Measurements from ENCODE around the gene SPACDR.

DNA sequence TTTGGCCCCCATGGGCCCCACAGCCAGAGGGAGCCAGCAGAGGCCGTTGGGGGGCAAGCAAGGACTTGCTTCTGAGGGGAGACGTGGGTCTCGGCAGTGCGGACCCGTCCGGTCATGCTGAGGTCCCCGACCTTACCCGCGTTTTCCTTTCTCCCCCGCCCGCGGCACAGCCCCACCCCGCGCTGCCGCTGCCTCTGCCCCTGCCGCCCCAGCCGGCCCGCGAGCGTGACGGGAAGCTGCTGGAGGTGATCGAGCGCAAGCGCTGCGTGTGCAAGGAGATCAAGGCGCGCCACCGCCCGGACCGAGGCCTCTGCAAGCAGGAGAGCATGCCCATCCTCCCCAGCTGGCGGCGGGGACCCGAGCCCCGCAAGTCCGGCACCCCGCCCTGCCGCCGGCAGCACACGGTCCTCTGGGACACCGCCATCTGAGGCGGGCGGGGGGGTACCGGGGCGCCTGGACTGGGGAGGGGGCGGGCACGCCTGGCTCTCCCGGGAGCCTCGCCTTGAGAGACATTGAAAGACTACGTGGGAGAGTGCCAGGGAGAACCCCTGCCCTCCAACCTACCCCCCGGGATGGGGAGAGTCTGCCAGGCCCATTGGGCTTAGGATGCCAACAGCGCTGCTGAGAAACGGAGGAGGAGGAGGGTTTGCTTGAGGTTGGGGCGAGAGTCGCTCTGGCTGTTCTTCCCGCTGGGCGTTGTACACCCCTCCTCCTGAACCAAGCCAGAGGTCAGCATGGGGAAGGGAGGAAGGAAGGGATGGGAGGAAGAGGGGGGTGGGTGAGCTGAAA is 29.6 kb upstream of the SPACDR start:
- TF ChIP-seq EZH2 (IDR thresholded peaks at IDR 0.05; ENCODE audit: low read depth, unreplicated experiment) (no peak), POLR2AphosphoS5 (IDR thresholded peaks at IDR 0.05; ENCODE audit: low read depth) (no peak), STAT1 (IDR thresholded peaks at IDR 0.05; ENCODE audit: unreplicated experiment) (no peak), CTCF (conservative IDR thresholded peaks at IDR 0.05; ENCODE audit: low read depth in 2 of 2) (peak in 1 of 2 experiments; percentile 37; a peak in 2 of 4 replicates), CREB1 (CRISPR knock-in tag; IDR thresholded peaks at IDR 0.05; ENCODE audit: low read depth) (no peak), ZNF114 (CRISPR knock-in tag; IDR thresholded peaks at IDR 0.05) (no peak), ZNF331 (CRISPR knock-in tag; IDR thresholded peaks at IDR 0.05; ENCODE audit: low read depth) (no peak), ZNF462 (CRISPR knock-in tag; IDR thresholded peaks at IDR 0.05) (no peak), JUNB (IDR thresholded peaks at IDR 0.05; ENCODE audit: unreplicated experiment) (no peak), EZH2phosphoT487 (IDR thresholded peaks at IDR 0.05; ENCODE audit: unreplicated experiment) (no peak), ETS1 (IDR thresholded peaks at IDR 0.05) (no peak), NANOG (IDR thresholded peaks at IDR 0.05; ENCODE audit: borderline replicate concordance) (no peak)
- TF ChIP-seq, protein P1, sequence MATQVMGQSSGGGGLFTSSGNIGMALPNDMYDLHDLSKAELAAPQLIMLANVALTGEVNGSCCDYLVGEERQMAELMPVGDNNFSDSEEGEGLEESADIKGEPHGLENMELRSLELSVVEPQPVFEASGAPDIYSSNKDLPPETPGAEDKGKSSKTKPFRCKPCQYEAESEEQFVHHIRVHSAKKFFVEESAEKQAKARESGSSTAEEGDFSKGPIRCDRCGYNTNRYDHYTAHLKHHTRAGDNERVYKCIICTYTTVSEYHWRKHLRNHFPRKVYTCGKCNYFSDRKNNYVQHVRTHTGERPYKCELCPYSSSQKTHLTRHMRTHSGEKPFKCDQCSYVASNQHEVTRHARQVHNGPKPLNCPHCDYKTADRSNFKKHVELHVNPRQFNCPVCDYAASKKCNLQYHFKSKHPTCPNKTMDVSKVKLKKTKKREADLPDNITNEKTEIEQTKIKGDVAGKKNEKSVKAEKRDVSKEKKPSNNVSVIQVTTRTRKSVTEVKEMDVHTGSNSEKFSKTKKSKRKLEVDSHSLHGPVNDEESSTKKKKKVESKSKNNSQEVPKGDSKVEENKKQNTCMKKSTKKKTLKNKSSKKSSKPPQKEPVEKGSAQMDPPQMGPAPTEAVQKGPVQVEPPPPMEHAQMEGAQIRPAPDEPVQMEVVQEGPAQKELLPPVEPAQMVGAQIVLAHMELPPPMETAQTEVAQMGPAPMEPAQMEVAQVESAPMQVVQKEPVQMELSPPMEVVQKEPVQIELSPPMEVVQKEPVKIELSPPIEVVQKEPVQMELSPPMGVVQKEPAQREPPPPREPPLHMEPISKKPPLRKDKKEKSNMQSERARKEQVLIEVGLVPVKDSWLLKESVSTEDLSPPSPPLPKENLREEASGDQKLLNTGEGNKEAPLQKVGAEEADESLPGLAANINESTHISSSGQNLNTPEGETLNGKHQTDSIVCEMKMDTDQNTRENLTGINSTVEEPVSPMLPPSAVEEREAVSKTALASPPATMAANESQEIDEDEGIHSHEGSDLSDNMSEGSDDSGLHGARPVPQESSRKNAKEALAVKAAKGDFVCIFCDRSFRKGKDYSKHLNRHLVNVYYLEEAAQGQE (IDR thresholded peaks at IDR 0.05; ENCODE audit: unreplicated experiment): no peak

Data from GM23338 (cell line).